ENCODE results near the gene IQCM.

GRCh38 chr4:149426461-149426860, 389.2 kb downstream of the IQCM start:
- no peak for TF ChIP-seq CTCF (IDR thresholded peaks at IDR 0.05)
- TF ChIP-seq POLR2A (IDR thresholded peaks at IDR 0.05), result no peak
